SJCRH30 (cell line): ENCODE measurements around the gene NDST3. TPM values are rescaled to one million over a fixed set of nuclear protein-coding genes. Genes with fewer than 3 reads are reported as not detected.
"Not testable (repeated sequence)": the region's sequence is repeated elsewhere in the genome, so short reads cannot be mapped to it uniquely, and the experiment has no call there.

ENCODE experiments used
- DNase-seq, 2 experiments: peaks; one replicate each; pipeline ENCODE4 v3.0.0-alpha.2; 2015 to 2020
- H3K27ac ChIP-seq: fragments of 250-450 bp; sonication (Bioruptor Pico); 2 replicates; pipeline ENCODE4 v1.5.1; 2020; ENCODE audit warnings: mild to moderate bottlenecking, moderate library complexity
- H3K27me3 ChIP-seq: fragments of 250-450 bp; sonication (Bioruptor Pico); 2 replicates; pipeline ENCODE4 v1.5.1; 2020; ENCODE audit warnings: mild to moderate bottlenecking, moderate library complexity
- H3K36me3 ChIP-seq: fragments of 250-450 bp; sonication (Bioruptor Pico); 2 replicates; pipeline ENCODE4 v1.5.1; 2020; ENCODE audit warnings: mild to moderate bottlenecking, moderate library complexity
- H3K4me1 ChIP-seq: fragments of 250-450 bp; sonication (Bioruptor Pico); 2 replicates; pipeline ENCODE4 v1.5.1; 2020; ENCODE audit warnings: mild to moderate bottlenecking, moderate library complexity
- H3K4me3 ChIP-seq: fragments of 250-450 bp; sonication (Bioruptor Pico); 2 replicates; pipeline ENCODE4 v1.5.1; 2020; ENCODE audit warnings: mild to moderate bottlenecking, moderate library complexity
- H3K9me3 ChIP-seq: fragments of 250-450 bp; sonication (Bioruptor Pico); replicated peaks from 2 replicates; pipeline ENCODE4 v1.5.1; 2020; ENCODE audit warnings: mild to moderate bottlenecking, moderate library complexity
- total RNA-seq: library from RNA; depleted of rRNA; stranded (reverse); fragments of >200 nt; shearing (Covaris generic); gene quantifications from 2 replicates; pipeline ENCODE4 v1.2.3, GENCODE V29; 2014

NDST3 gene
- total RNA-seq, 1 experiment from 2014 or later: 1.7 TPM

DNA sequence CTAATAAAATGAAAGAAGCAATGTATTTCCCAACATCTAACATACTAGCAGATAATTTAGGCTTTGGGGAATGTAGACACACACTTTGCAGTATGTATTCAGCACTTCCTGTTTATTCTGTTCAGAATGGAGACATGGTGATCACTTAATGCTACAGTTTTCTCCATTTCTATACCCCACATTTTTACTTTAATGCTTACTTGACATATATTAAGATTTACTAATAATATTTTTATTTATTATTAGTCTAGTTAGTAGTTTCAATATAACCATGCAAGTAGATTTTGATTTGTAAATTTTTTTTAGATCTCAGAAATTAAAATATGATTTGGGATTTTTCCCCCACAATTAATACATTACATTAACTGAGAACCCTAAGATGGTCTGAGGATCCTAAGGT is 220.1 kb downstream of the NDST3 start:
- H3K4me1 ChIP-seq: no peaks in the 10 kb centered on the region
- no peak for DNase-seq
- H3K9me3 ChIP-seq: no peaks in the 10 kb centered on the region
- H3K36me3 ChIP-seq: no peaks in the 10 kb centered on the region
- no peak overlapping the region for H3K27ac ChIP-seq
- no peak overlapping the region for H3K4me3 ChIP-seq
- no peaks in the 10 kb centered on the region for H3K27me3 ChIP-seq

DNA sequence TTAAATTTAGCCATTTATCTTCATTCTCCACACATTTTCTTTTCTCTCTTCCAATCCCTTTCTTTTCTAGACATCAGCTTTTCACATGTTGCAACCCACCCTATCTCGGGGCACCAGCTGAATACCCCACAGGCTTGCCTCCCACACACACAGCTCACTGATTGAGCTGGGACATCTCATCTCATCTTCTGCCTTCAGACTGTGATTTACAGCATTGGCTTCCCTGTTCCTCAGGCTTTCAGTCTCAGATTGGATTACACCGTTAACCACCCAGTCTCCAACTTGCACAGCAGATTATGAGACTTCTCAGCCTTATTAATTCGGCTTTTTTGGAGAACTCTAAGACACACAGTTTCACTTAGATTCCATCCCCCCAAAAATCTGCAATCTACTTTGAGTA is 224.8 kb downstream of the NDST3 start:
- no peaks in the 10 kb centered on the region for H3K9me3 ChIP-seq
- no peaks in the 10 kb centered on the region for H3K27me3 ChIP-seq
- no peak overlapping the region for H3K4me3 ChIP-seq
- no peak for DNase-seq
- H3K4me1 ChIP-seq: peaks cover 6% of the 10 kb centered on the region
- no peaks in the 10 kb centered on the region for H3K36me3 ChIP-seq
- H3K27ac ChIP-seq: no peak overlapping the region

DNA sequence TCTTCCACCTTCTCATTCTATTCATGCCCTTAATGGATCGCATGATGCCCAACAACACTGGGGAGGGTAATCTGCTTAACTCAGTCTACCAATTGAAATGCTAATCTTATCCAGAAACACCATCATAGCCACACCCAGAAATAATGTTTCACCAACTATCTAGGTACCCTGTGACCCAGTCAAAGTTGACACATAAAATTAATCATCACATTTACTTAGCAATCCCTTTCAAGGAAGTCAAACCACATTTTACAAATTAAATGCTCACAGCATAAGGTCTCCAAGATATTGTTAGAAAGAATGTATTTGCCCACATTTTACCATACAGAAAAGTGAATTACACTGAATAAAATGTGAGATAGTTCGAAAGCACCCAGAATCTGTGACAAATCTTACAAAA is 226.0 kb downstream of the NDST3 start:
- no peaks in the 10 kb centered on the region for H3K27me3 ChIP-seq
- no peak overlapping the region for H3K27ac ChIP-seq
- no peak for DNase-seq
- no peaks in the 10 kb centered on the region; the same call in 1 of the 2 replicates for H3K9me3 ChIP-seq
- H3K4me1 ChIP-seq: peaks cover 11% of the 10 kb centered on the region
- no peak overlapping the region for H3K4me3 ChIP-seq
- H3K36me3 ChIP-seq: no peaks in the 10 kb centered on the region

DNA sequence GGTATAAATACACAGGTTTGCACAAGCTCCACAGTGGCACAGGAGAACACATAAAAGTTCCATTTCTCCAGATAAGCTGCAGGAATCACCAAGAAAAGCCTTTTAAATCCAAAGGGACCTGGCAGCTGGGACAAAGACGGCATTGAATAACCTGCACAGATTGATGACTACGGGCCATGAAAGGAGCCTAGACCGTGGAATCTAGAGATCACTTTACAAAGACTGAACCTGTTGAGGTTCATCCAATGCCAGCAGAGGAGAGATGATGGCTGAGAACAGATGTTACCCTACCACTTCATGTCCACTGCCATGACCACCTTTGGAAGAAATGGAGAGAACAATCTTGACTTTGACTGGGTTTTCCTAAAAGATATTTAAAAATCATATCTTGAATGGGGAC is 229.8 kb downstream of the NDST3 start:
- peak overlapping the region; percentile 32 for H3K27ac ChIP-seq
- DNase-seq: peak; percentile 62 to 90
- no peaks in the 10 kb centered on the region for H3K36me3 ChIP-seq
- H3K27me3 ChIP-seq: no peaks in the 10 kb centered on the region
- no peaks in the 10 kb centered on the region; the same call in 1 of the 2 replicates for H3K9me3 ChIP-seq
- H3K4me1 ChIP-seq: peaks cover 11% of the 10 kb centered on the region
- H3K4me3 ChIP-seq: no peak overlapping the region

DNA sequence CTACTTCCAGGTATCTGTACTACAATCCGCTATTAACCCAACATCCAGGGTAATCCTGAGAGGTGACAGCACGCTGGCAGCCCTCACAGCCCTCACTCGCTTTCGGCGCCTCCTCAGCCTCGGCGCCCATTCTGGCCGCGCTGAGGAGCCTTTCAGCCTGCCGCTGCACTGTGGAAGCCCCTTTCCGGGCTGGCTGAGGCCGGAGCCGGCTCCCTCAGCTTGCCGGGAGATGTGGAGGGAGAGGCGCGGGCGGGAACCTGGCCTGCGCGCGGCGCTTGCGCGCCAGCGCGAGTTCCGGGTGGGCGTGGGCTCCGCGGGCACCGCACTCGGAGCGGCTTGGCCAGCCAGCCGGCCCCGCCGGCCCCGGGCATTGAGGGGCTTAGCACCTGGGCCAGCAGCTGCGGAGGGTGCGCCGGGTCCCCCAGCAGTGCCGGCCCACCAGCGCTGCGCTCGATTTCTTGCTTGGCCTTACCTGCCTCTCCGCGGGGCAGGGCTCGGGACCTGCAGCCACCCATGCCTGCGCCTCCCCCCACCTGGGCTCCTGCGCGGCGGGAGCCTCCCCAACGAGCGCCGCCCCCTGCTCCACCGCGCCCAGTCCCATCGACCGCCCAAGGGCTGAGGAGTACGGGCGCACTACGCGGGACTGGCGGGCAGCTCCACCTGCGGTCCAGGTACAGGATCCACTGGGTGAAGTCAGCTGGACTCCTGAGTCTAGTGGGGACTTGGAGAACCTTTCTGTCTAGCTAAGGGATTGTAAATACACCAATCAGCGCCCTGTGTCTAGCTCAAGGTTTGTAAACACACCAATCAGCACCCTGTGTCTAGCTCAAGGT is 231.2 kb downstream of the NDST3 start:
- no peaks in the 10 kb centered on the region; the same call in 1 of the 2 replicates for H3K9me3 ChIP-seq
- H3K27ac ChIP-seq: no peak overlapping the region
- no peaks in the 10 kb centered on the region for H3K27me3 ChIP-seq
- peaks cover 11% of the 10 kb centered on the region for H3K4me1 ChIP-seq
- H3K4me3 ChIP-seq: no peak overlapping the region
- no peak for DNase-seq
- H3K36me3 ChIP-seq: no peaks in the 10 kb centered on the region

DNA sequence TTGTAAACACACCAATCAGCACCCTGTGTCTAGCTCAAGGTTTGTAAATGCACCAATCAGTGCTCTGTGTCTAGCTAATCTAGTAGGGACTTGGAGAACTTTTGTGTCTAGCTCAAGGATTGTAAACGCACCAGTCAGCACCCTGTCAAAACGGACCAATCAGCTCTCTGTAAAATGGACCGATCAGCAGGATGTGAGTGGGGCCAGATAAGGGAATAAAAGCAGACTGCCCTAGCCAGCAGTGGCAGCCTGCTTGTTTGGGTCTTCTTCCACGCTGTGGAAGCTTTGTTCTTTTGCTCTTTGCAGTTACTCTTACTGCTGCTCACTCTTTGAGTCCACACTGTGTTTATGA is 231.8 kb downstream of the NDST3 start:
- H3K36me3 ChIP-seq, H3K9me3 ChIP-seq, H3K27me3 ChIP-seq, H3K4me3 ChIP-seq, DNase-seq, H3K27ac ChIP-seq: not testable (repeated sequence)
- H3K4me1 ChIP-seq: peaks cover 11% of the 10 kb centered on the region

DNA sequence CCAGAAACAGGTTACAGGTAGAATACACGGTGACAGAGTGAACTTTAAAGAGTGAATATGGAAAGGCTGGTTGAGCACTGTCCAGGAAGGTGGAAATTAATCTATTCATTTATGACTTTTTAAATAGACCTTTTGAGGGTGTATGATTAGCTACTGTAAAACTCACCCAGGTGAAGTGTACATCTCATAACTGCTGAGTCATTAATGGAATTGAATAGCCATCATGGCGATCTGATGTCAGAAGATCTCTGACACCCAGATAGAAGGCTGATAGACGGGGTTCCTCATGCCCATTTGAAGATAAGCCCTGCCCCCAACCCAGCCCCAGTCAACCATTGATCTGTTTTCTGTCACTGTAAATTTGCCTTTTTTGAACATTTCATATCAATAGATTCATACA is 234.5 kb downstream of the NDST3 start:
- Histone ChIP-seq H3K4me3 (no peak overlapping the region), H3K36me3 (no peaks in the 10 kb centered on the region), H3K4me1 (peaks cover 8% of the 10 kb centered on the region), H3K9me3 (no peaks in the 10 kb centered on the region; the same call in 1 of the 2 replicates), H3K27me3 (no peaks in the 10 kb centered on the region), H3K27ac (no peak overlapping the region)
- DNase-seq: no peak

DNA sequence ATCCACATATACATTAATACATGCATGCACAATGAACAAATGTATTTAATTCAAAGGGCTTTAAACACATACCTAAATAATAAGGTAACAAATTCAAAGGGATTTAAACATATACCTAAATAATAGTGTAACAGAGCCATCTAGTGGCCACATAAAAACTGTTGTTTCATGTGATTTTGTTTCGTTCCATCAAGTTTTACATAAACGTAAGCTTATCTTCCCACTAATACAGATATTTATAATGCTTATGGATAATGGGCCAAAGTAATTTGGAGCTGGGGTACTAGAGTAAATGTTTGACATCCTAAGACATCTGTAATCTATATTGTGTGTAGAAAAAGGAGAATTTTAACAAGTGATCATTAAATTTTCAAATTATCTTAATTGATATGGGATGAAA is 236.2 kb downstream of the NDST3 start:
- no peak overlapping the region for H3K4me3 ChIP-seq
- DNase-seq: peak in 1 of 2 experiments; percentile 71
- H3K4me1 ChIP-seq: no peaks in the 10 kb centered on the region
- no peaks in the 10 kb centered on the region for H3K36me3 ChIP-seq
- no peaks in the 10 kb centered on the region for H3K27me3 ChIP-seq
- H3K9me3 ChIP-seq: no peaks in the 10 kb centered on the region
- H3K27ac ChIP-seq: no peak overlapping the region

DNA sequence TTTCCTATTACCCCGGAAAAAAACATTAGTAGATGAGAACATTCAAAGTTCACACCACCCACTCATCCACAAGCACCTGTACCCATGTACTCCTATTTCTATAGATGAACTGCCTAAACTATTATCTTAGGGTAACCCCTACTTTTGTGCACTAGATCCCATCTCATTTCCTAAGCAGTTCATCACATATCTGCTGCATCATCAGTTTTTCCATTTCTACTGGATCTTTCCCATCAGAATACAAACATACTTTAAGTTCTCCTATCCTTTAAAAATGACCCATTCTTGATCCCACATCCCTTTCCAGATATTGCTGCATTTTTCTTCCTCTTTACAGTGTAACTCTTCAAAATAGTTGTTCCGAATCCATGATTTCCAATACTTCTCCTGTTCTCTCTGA is 237.5 kb downstream of the NDST3 start:
- H3K9me3 ChIP-seq: no peaks in the 10 kb centered on the region
- no peak overlapping the region for H3K27ac ChIP-seq
- H3K4me3 ChIP-seq: no peak overlapping the region
- H3K4me1 ChIP-seq: no peaks in the 10 kb centered on the region
- no peaks in the 10 kb centered on the region for H3K36me3 ChIP-seq
- no peak for DNase-seq
- no peaks in the 10 kb centered on the region for H3K27me3 ChIP-seq

DNA sequence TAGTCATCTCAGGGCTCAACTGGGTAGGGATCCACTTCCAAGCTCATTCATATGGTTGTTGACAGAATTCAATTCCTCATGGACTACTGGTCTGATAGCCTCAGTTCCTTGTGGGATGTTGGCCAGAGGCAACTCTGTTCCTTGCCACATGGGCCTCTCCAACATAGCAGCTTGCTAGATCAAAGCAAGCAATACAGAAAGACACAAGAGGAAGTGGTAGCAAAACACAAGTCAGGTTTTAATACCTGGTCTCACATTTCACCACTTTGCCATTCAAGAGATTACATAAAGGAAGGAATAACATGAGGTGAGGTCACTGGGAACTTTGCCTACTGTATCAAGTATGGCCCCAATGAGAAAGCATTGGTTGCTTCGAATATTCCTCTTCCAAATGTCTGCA is 239.4 kb downstream of the NDST3 start:
- H3K9me3 ChIP-seq: no peaks in the 10 kb centered on the region

DNA sequence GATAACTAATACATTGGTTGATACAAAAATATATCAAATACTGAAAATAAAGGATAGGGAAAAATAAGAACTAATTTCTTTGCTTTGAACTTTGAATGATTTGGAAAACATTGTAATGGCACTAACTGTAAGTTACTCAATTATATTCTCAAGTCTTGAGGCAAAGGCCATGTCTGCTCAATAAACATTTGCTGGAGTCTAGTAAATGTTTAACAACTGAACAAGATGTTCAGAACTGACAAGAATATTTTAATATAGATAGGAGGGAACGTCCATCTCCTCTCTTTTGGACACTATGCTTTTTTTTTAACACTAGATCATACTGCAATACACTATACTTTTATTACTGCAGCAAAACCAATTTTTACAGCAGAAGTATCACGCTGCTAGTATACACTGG is 242.3 kb downstream of the NDST3 start:
- DNase-seq: no peak
- H3K9me3 ChIP-seq: no peaks in the 10 kb centered on the region; the same call in 1 of the 2 replicates
- H3K4me3 ChIP-seq: no peak overlapping the region
- H3K27me3 ChIP-seq: no peaks in the 10 kb centered on the region
- H3K4me1 ChIP-seq: peaks cover 16% of the 10 kb centered on the region
- H3K27ac ChIP-seq: no peak overlapping the region
- peaks cover 27% of the 10 kb centered on the region for H3K36me3 ChIP-seq

More for the DNA sequence above, 239.4 kb downstream of the NDST3 start:
- no peak overlapping the region for H3K27ac ChIP-seq
- DNase-seq: no peak
- H3K4me3 ChIP-seq: no peak overlapping the region
- peaks cover 4% of the 10 kb centered on the region; the same call in 1 of the 2 replicates for H3K4me1 ChIP-seq
- H3K27me3 ChIP-seq: no peaks in the 10 kb centered on the region
- no peaks in the 10 kb centered on the region for H3K36me3 ChIP-seq

DNA sequence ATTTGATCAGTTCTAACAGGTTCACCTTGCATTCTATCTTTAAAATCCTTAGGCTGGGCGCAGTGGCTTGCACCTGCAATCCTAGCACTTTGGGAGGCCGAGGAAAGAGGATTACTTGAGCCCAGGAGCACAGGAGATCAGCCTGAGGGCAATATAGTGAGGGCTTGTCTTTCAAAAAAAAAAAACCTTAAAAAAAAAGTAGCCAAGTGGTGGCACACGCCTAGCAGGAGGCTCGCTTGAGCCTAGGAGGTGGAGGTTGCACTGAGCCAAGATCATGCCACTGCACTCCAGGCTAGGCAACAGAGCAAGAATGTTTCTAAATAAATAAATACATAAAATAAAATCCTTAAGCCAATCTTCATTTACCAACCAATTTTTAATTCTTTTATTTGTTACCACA is 243.0 kb downstream of the NDST3 start:
- no peak overlapping the region for H3K4me3 ChIP-seq
- DNase-seq: no peak
- H3K36me3 ChIP-seq: peaks cover 34% of the 10 kb centered on the region
- H3K9me3 ChIP-seq: no peaks in the 10 kb centered on the region; the same call in 1 of the 2 replicates
- H3K27ac ChIP-seq: no peak overlapping the region
- H3K4me1 ChIP-seq: peaks cover 16% of the 10 kb centered on the region
- H3K27me3 ChIP-seq: no peaks in the 10 kb centered on the region

DNA sequence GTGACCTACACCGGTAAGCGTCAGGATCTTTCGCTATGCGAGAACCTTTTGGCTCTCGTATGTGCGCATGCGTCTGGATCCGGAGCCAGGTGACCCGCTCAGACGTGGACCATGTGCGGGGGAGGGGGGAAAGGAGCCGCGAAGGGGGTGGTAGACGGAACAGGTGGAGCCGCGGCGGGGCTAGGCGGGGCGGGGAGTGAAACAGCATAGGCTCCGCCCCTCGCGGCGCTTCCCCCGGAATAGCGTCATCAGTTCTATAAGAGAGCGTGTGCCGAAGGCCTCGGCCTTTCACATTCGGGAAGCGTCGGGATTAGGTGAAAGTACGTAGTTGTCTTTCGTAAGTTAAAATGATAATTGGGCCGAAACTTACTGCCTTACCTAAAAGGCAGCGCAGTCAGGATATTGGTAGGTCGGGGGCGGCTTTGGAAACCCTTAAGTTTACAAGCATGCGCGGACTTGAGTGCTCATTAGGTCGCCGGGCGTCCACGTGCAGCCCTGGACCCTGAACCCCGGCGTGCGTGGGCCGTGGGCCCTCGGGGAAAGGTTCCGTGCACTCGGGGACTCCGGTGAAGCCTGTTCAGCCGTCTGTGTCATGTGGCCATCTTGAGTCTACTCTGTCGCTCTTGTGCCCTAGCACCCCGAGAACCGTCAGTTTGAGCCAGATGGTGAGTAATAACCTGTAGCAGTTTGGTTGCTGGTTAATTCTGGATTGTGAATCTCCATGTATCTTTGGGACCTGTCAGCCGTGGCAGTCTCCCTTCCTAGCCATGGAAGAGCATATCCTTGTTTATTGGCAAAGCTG is 244.4 kb downstream of the NDST3 start:
- Histone ChIP-seq H3K27me3 (no peaks in the 10 kb centered on the region), H3K9me3 (no peaks in the 10 kb centered on the region; the same call in 1 of the 2 replicates), H3K4me1 (peaks cover 16% of the 10 kb centered on the region), H3K36me3 (peaks cover 37% of the 10 kb centered on the region), H3K4me3 (peak overlapping the region; percentile 94), H3K27ac (peak overlapping the region; percentile 88)
- peak; percentile 98 for DNase-seq

DNA sequence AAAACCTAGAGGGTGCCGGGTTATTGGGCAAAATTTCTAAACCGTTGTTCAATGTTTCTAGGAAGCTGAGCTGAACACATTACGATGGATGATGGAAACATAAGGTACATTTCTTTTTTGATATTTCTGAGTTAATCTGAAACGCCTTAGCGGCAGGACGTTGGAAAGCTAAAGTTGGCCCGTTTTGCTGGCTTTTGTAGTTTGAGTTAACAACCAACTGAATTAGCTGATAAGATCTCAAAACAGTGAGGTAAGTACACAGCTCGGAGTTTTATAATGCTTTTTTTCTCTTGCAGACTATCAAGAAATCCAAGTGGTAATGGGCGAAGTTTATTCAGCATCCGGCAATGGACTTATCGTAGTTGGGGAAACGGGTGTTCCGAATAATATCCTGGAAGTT is 245.0 kb downstream of the NDST3 start:
- peak overlapping the region; percentile 88 for H3K27ac ChIP-seq
- H3K36me3 ChIP-seq: peaks cover 37% of the 10 kb centered on the region
- no peak for DNase-seq
- H3K9me3 ChIP-seq: no peaks in the 10 kb centered on the region; the same call in 1 of the 2 replicates
- H3K27me3 ChIP-seq: no peaks in the 10 kb centered on the region
- peak overlapping the region; percentile 94 for H3K4me3 ChIP-seq
- peaks cover 16% of the 10 kb centered on the region for H3K4me1 ChIP-seq

DNA sequence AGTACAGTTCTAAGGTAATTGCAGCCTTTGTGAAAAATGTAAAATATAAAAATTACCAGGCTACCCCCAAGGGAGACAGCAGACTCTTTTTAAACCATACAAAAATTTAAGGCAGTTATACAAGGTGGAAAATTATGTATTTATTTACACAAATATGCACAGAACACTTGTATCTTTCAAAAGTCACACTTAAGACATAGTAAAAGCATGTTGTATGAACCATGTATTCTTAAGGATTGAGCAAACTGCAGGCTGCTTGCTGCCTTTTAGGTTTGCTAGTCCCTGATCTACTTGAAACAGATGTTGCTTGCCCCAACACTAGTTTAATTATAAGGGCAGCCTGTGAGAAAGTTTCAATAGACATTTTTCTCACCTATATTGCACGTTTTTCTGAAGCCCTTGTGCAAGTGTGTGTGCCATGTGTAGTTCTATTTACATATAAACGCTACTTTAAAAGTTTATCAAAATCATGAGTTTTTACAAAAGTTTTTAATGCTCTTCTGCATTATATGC is 245.7 kb downstream of the NDST3 start:
- no peaks in the 10 kb centered on the region for H3K27me3 ChIP-seq
- H3K27ac ChIP-seq: peak overlapping the region; percentile 3; the same call in 1 of the 2 replicates
- H3K4me1 ChIP-seq: peaks cover 16% of the 10 kb centered on the region
- H3K4me3 ChIP-seq: peak overlapping the region; percentile 94
- H3K36me3 ChIP-seq: peaks cover 37% of the 10 kb centered on the region
- H3K9me3 ChIP-seq: no peaks in the 10 kb centered on the region; the same call in 1 of the 2 replicates
- DNase-seq: no peak
